CD14-positive monocyte (primary cell): ENCODE measurements around the gene GPC5. TPM values are rescaled to one million over a fixed set of nuclear protein-coding genes. Genes with fewer than 3 reads are reported as not detected.

ENCODE experiments used
- DNase-seq, 3 donors: peaks; one replicate each; pipeline ENCODE4 v3.0.0-alpha.2; 2011 to 2022
- H2AFZ ChIP-seq: 2 replicates; pipeline ENCODE4 v1.6.0; 2012; ENCODE audit warnings: mild to moderate bottlenecking, low read depth, low read length, inconsistent platforms; ENCODE audit not compliant: insufficient read depth, poor library complexity, severe bottlenecking
- H3K27ac ChIP-seq, 2 donors: 1 replicate in 1 of 2; 2 replicates in 1 of 2; pipeline ENCODE4 v1.5.1; 2012 to 2013; ENCODE audit warnings: low read length in 2 of 2, control low read depth in 1 of 2, inconsistent platforms in 1 of 2, low read depth in 1 of 2, mild to moderate bottlenecking in 1 of 2
- H3K27me3 ChIP-seq, 2 donors: one replicate each; pipeline versions ENCODE4 v1.6.0 to v1.6.1; 2011 to 2013; ENCODE audit warnings: low read length in 2 of 2; ENCODE audit not compliant: control insufficient read depth in 2 of 2, insufficient read depth in 2 of 2
- H3K36me3 ChIP-seq, 2 donors: replicated peaks in 1 of 2; 1 replicate in 1 of 2; 2 replicates in 1 of 2; pipeline versions ENCODE4 v1.5.1 to v1.6.1; 2012 to 2013; ENCODE audit warnings: low read length in 2 of 2, control low read depth in 1 of 2, inconsistent platforms in 1 of 2, mild to moderate bottlenecking in 1 of 2; ENCODE audit not compliant: insufficient read depth in 2 of 2, control insufficient read depth in 1 of 2
- H3K4me1 ChIP-seq, 2 donors: 1 replicate in 1 of 2; 2 replicates in 1 of 2; pipeline versions ENCODE4 v1.5.1 to v1.6.1; 2012 to 2013; ENCODE audit warnings: low read length in 2 of 2, control low read depth in 1 of 2, inconsistent platforms in 1 of 2, mild to moderate bottlenecking in 1 of 2, moderate library complexity in 1 of 2; ENCODE audit not compliant: insufficient read depth in 2 of 2, control insufficient read depth in 1 of 2
- H3K4me2 ChIP-seq: replicated peaks from 2 replicates; pipeline ENCODE3; 2012; ENCODE audit warnings: low read length, moderate library complexity, mild to moderate bottlenecking; ENCODE audit not compliant: poor library complexity, severe bottlenecking; ENCODE audit errors: extremely low read depth
- H3K4me3 ChIP-seq, 3 experiments: fragments of 200-600 bp in 1 of 3; sonication (generic) in 1 of 3; replicated peaks in 1 of 3; 1 replicate in 2 of 3; 2 replicates in 1 of 3; pipeline ENCODE4 v1.5.1; 2011 to 2013; ENCODE audit warnings: low read length in 3 of 3, mild to moderate bottlenecking in 3 of 3, control low read depth in 2 of 3, low read depth in 2 of 3, inconsistent platforms in 1 of 3, moderate library complexity in 1 of 3
- H3K79me2 ChIP-seq: 2 replicates; pipeline ENCODE4 v1.6.0; 2012; ENCODE audit warnings: mild to moderate bottlenecking, control low read depth, inconsistent platforms, low read length, moderate library complexity; ENCODE audit not compliant: insufficient read depth
- H3K9ac ChIP-seq: 2 replicates; pipeline ENCODE4 v1.6.0; 2017; ENCODE audit warnings: low read length, mild to moderate bottlenecking; ENCODE audit not compliant: insufficient read depth, poor library complexity, severe bottlenecking
- H3K9me3 ChIP-seq, 2 donors: replicated peaks in 1 of 2; 1 replicate in 1 of 2; 2 replicates in 1 of 2; pipeline versions ENCODE4 v1.5.1 to v1.6.1; 2012 to 2013; ENCODE audit warnings: low read length in 2 of 2, control low read depth in 1 of 2; ENCODE audit not compliant: control insufficient read depth in 1 of 2, insufficient read depth in 1 of 2
- H4K20me1 ChIP-seq: 2 replicates; pipeline ENCODE4 v1.6.0; 2012; ENCODE audit warnings: mild to moderate bottlenecking, low read length, control low read depth, moderate library complexity; ENCODE audit not compliant: insufficient read depth
- H3K27ac Mint-ChIP-seq, 7 donors: one replicate each; pipeline ENCODE4 v1.8.0; 2020; ENCODE audit warnings: mild to moderate bottlenecking in 7 of 7, mixed read lengths in 7 of 7, moderate library complexity in 6 of 7, inconsistent platforms in 2 of 7
- H3K27me3 Mint-ChIP-seq, 3 donors: one replicate each; pipeline ENCODE4 v1.8.0; 2021 to 2022; ENCODE audit warnings: low read depth in 3 of 3, mild to moderate bottlenecking in 3 of 3, mixed read lengths in 3 of 3, moderate library complexity in 3 of 3, inconsistent platforms in 1 of 3
- H3K36me3 Mint-ChIP-seq, 2 donors: one replicate each; pipeline ENCODE4 v1.8.0; 2020; ENCODE audit warnings: mixed read lengths in 2 of 2, inconsistent platforms in 1 of 2, mild to moderate bottlenecking in 1 of 2
- H3K4me1 Mint-ChIP-seq: one replicate; pipeline ENCODE4 v1.8.0; 2020; ENCODE audit warnings: mild to moderate bottlenecking, mixed read lengths
- H3K4me3 Mint-ChIP-seq, 2 donors: one replicate each; pipeline ENCODE4 v1.8.0; 2020; ENCODE audit warnings: mild to moderate bottlenecking in 2 of 2, mixed read lengths in 2 of 2, moderate library complexity in 1 of 2
- H3K9me3 Mint-ChIP-seq, 7 donors: one replicate each; pipeline ENCODE4 v1.8.0; 2020 to 2022; ENCODE audit warnings: mixed read lengths in 7 of 7, mild to moderate bottlenecking in 6 of 7, moderate library complexity in 6 of 7, inconsistent platforms in 2 of 7
- WGBS: methylation state at CpG from one replicate; pipeline ENCODE4 v1.1.5; 2013; ENCODE audit warnings: missing lambda C conversion rate; ENCODE audit not compliant: insufficient coverage; 5-methylcytosine and 5-hydroxymethylcytosine counted together
- intact Hi-C, 2 donors: fragments of 100-400 bp; cut with micrococcal nuclease; formaldehyde crosslinking; loops; one replicate each; pipeline versions ENCODE4 v1.15.0 to v1.15.1; 2023
- polyA plus RNA-seq, 3 donors: library from polyadenylated mRNA; depleted of rRNA in 1 of 3; unstranded in 2 of 3; stranded (reverse) in 1 of 3; fragments of 300-500 nt in 2 of 3; fragments of >200 nt in 1 of 3; fragmentation: Illumina TruSeq in 2 of 3; gene quantifications; 1 replicate in 2 of 3; 2 replicates in 1 of 3; pipeline ENCODE4 v1.2.3, GENCODE V29; 2012 to 2021
- TF ChIP-seq, protein P1 (sequence below): fragments of 200-600 bp; IDR thresholded peaks from one replicate; pipeline ENCODE4 v1.8.0; 2022; ENCODE audit warnings: antibody characterized with exemption, mild to moderate bottlenecking

Gene GPC5
- polyA plus RNA-seq, 3 donors = not detected

- Mint-ChIP-seq H3K4me3 (no peak overlapping the region), H3K9me3 (peaks cover 0 to 3% (median 0%) of the 10 kb centered on the region in 7 donors), H3K36me3 (no peaks in the 10 kb centered on the region), H3K4me1 (no peaks in the 10 kb centered on the region), H3K27me3 (no peaks in the 10 kb centered on the region), H3K27ac (no peak overlapping the region)
- 100% methylated on average over 2 of the region's 2 CpGs for WGBS
- Histone ChIP-seq H3K9ac (no peak overlapping the region), H3K79me2 (no peaks in the 10 kb centered on the region), H3K4me2 (no peak overlapping the region), H2AFZ (no peak overlapping the region), H3K36me3 (no peaks in the 10 kb centered on the region), H3K27ac (no peak overlapping the region), H3K9me3 (peaks cover 0 to 2% of the 10 kb centered on the region in 2 donors), H3K4me3 (no peak overlapping the region), H4K20me1 (no peaks in the 10 kb centered on the region), H3K27me3 (no peaks in the 10 kb centered on the region), H3K4me1 (no peaks in the 10 kb centered on the region)
- no peak for DNase-seq
- intact Hi-C loops = no loop called here
- TF ChIP-seq, protein P1, sequence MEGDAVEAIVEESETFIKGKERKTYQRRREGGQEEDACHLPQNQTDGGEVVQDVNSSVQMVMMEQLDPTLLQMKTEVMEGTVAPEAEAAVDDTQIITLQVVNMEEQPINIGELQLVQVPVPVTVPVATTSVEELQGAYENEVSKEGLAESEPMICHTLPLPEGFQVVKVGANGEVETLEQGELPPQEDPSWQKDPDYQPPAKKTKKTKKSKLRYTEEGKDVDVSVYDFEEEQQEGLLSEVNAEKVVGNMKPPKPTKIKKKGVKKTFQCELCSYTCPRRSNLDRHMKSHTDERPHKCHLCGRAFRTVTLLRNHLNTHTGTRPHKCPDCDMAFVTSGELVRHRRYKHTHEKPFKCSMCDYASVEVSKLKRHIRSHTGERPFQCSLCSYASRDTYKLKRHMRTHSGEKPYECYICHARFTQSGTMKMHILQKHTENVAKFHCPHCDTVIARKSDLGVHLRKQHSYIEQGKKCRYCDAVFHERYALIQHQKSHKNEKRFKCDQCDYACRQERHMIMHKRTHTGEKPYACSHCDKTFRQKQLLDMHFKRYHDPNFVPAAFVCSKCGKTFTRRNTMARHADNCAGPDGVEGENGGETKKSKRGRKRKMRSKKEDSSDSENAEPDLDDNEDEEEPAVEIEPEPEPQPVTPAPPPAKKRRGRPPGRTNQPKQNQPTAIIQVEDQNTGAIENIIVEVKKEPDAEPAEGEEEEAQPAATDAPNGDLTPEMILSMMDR = no peak
These were observed 251.0 kb downstream of the GPC5 start for GRCh38 chr13:91649456-91649855.

DNA sequence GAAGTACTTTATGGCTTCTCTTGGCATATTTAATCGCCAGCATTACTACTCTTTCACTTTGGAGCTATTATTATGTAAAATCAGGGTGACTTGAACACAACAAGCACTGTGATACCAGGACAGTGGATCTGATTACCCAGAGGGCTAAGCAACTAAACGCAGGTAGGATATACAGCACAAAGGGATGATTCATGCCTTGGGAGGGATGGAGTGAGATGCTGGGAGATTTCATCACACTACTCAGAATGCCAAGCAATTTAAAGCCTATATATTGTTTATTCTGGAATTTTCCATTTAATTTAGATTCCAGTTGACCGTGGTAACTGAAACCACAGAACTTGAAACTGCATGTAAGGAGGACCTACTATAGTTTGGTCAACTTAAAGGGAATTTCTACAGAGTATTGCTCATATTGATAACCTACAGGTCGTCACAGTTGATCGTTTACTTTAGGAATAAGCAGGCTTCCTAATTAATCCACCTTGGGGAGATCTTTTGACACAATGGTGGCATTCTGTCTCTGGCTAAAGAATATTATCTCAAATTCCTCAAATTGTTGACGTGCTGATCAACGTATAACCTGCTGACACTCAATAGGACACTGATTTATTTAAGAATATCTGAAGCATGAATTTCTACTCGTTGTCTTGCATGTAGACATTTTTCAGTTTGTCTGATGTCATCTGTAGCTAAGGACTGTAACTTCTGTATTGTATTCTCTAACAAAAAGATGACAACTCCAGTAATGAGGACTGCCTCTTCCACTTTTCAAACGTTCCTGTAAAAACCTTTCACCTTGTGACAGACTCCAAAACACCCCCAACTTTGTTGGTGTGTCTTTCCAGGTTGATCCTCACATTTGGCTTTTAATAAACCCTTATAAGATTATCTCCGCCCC lies 254.2 kb downstream of the GPC5 start:
- no peak overlapping the region for H2AFZ ChIP-seq
- H3K27me3 ChIP-seq = no peaks in the 10 kb centered on the region
- WGBS = no CpG with 5 or more reads among the region's 10 CpGs
- no peaks in the 10 kb centered on the region for H3K4me1 ChIP-seq
- no peak overlapping the region for H3K4me3 ChIP-seq
- H3K36me3 ChIP-seq = no peaks in the 10 kb centered on the region
- Mint-ChIP-seq H3K4me1 (no peaks in the 10 kb centered on the region), H3K4me3 (no peak overlapping the region), H3K27ac (no peak overlapping the region), H3K36me3 (no peaks in the 10 kb centered on the region), H3K27me3 (no peaks in the 10 kb centered on the region), H3K9me3 (peaks cover 0 to 3% (median 2%) of the 10 kb centered on the region in 7 donors)
- no peak overlapping the region for H3K9ac ChIP-seq
- DNase-seq = no peak
- intact Hi-C loops = no loop called here
- no peak overlapping the region for H3K27ac ChIP-seq
- H3K4me2 ChIP-seq = no peak overlapping the region
- H4K20me1 ChIP-seq = no peaks in the 10 kb centered on the region
- H3K79me2 ChIP-seq = no peaks in the 10 kb centered on the region
- TF ChIP-seq, protein P1 = no peak
- H3K9me3 ChIP-seq = peaks cover 0 to under 1% of the 10 kb centered on the region in 2 donors
